Measurements from ENCODE around the gene CCDC60.

CCDC60 gene

DNA sequence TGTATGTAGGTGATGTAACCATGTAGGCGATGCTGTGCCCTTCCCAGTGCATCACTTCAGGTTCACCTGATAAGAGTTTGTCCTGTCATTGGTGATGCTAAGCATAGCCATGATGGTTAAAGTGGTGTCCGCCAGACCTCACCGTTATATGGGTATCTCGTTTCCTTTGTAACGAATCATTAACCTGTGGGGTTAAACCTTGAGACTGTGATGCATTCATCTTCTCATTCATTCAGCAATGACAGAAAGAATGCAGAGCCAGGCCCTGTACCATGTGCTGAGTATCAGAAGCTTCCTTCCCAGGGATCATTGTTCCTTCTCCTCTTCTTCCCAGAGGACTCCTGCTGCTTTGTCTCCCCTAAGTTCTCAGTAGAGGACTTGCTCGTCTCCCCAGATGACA is 84.9 kb downstream of the CCDC60 start:
- TF ChIP-seq, protein P1, sequence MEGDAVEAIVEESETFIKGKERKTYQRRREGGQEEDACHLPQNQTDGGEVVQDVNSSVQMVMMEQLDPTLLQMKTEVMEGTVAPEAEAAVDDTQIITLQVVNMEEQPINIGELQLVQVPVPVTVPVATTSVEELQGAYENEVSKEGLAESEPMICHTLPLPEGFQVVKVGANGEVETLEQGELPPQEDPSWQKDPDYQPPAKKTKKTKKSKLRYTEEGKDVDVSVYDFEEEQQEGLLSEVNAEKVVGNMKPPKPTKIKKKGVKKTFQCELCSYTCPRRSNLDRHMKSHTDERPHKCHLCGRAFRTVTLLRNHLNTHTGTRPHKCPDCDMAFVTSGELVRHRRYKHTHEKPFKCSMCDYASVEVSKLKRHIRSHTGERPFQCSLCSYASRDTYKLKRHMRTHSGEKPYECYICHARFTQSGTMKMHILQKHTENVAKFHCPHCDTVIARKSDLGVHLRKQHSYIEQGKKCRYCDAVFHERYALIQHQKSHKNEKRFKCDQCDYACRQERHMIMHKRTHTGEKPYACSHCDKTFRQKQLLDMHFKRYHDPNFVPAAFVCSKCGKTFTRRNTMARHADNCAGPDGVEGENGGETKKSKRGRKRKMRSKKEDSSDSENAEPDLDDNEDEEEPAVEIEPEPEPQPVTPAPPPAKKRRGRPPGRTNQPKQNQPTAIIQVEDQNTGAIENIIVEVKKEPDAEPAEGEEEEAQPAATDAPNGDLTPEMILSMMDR (IDR thresholded peaks at IDR 0.05): no peak
- H3K36me3 ChIP-seq: no peaks in the 10 kb centered on the region
- H3K4me1 ChIP-seq (ENCODE audit: control insufficient read depth in 1 of 2, insufficient read depth in 1 of 2, low read depth in 1 of 2, low read length in 1 of 2): no peaks in the 10 kb centered on the region
- no peak overlapping the region for H3K4me3 ChIP-seq (ENCODE audit: low read depth in 1 of 2, low read length in 1 of 2)
- H3K9me3 ChIP-seq: no peaks in the 10 kb centered on the region
- H3K27me3 ChIP-seq: no peaks in the 10 kb centered on the region
- no peak overlapping the region for H3K27ac ChIP-seq

DNA sequence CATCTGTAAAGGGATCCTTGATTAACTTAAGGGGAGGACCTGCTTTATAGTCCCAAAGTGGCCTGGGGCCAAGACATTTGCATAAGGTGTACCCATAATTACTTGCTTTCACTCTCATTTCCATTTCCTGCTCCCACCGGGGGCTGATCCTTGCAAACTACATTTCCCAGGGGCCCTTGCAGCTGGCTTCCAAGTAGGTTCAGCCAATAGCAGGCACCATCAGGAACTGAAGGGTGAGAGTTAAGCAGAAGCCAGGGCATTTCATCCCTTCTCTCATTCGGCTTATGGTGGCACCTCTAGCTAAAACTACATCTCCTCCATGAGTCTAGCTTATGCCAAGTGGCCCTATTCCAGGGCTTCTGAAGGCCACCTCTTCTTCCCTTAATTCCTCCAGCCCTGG is 88.8 kb downstream of the CCDC60 start:
- TF ChIP-seq, protein P1 (IDR thresholded peaks at IDR 0.05): no peak
- Histone ChIP-seq H3K4me1 (ENCODE audit: control insufficient read depth in 1 of 2, insufficient read depth in 1 of 2, low read depth in 1 of 2, low read length in 1 of 2) (no peaks in the 10 kb centered on the region), H3K27ac (no peak overlapping the region), H3K4me3 (ENCODE audit: low read depth in 1 of 2, low read length in 1 of 2) (no peak overlapping the region), H3K27me3 (no peaks in the 10 kb centered on the region), H3K9me3 (no peaks in the 10 kb centered on the region), H3K36me3 (no peaks in the 10 kb centered on the region)

DNA sequence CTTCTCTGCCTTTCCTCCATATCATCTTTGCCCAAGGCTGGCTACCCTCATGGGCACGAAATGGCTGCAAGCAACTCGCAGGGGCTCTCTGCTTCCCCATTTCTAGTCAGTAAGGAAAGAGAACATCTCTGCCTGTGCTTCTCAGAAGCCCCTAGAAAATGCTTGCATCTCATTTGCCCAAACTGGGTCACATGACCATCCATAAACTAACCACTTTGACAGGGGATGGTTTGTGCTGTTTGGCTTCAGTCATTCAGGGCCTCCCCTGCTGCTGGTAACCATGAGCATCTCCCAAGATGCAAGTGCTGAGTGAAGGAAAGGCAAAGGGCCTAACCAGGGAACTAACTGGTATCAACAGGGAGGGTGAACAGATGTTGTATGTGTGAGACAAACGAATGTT is 91.1 kb downstream of the CCDC60 start:
- TF ChIP-seq, protein P1 (IDR thresholded peaks at IDR 0.05): no peak

DNA sequence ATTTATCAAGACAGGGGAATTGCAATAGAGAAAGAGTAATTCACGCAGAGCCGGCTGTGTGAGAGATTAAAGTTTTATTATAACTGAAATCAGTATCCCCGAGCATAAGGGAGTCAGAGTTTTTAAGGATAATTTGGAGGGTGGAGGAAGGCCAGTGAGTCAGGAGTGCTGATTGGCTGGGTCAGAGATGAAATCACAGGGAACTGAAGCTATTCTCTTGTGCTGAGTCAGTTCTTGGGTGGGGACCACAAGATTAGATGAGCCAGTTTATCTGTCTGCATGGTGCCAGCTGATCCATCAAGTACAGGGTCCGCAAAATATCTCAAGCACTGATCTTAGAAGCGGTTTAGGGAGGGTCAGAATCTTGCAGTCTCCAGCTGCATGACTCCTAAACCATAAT is 96.6 kb downstream of the CCDC60 start:
- TF ChIP-seq, protein P1 (IDR thresholded peaks at IDR 0.05): no peak
- no peaks in the 10 kb centered on the region for H3K4me1 ChIP-seq (ENCODE audit: control insufficient read depth in 1 of 2, insufficient read depth in 1 of 2, low read depth in 1 of 2, low read length in 1 of 2)
- H3K27me3 ChIP-seq: no peaks in the 10 kb centered on the region
- H3K36me3 ChIP-seq: no peaks in the 10 kb centered on the region
- no peaks in the 10 kb centered on the region for H3K9me3 ChIP-seq
- no peak overlapping the region for H3K27ac ChIP-seq
- H3K4me3 ChIP-seq (ENCODE audit: low read depth in 1 of 2, low read length in 1 of 2): no peak overlapping the region

More for the DNA sequence above, 91.1 kb downstream of the CCDC60 start:
- Histone ChIP-seq H3K4me1 (ENCODE audit: control insufficient read depth in 1 of 2, insufficient read depth in 1 of 2, low read depth in 1 of 2, low read length in 1 of 2) (no peaks in the 10 kb centered on the region), H3K36me3 (no peaks in the 10 kb centered on the region), H3K27me3 (no peaks in the 10 kb centered on the region), H3K27ac (no peak overlapping the region), H3K4me3 (ENCODE audit: low read depth in 1 of 2, low read length in 1 of 2) (no peak overlapping the region), H3K9me3 (no peaks in the 10 kb centered on the region)

DNA sequence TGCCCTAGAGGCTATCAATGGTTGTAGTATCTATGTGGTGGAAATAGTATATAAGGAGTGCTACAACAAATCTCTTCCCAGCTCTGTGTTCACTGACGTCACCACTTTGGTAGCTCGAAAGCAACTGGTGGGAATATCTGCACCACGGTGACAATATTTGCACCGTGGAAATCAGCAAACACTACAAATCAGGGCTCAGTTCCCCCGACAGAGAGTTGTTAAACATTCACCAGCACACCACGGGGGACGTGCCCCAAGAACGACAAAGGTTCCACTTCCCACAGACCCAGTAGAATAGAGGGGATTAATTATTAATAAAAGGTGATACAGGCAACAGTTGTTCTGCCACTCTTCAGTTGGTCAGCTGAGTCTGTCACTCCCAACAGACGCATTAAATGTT is 98.4 kb downstream of the CCDC60 start:
- H3K36me3 ChIP-seq: no peaks in the 10 kb centered on the region
- no peak overlapping the region for H3K27ac ChIP-seq
- no peaks in the 10 kb centered on the region for H3K27me3 ChIP-seq
- TF ChIP-seq, protein P1 (IDR thresholded peaks at IDR 0.05): no peak
- no peaks in the 10 kb centered on the region for H3K4me1 ChIP-seq (ENCODE audit: control insufficient read depth in 1 of 2, insufficient read depth in 1 of 2, low read depth in 1 of 2, low read length in 1 of 2)
- H3K9me3 ChIP-seq: no peaks in the 10 kb centered on the region
- no peak overlapping the region for H3K4me3 ChIP-seq (ENCODE audit: low read depth in 1 of 2, low read length in 1 of 2)

DNA sequence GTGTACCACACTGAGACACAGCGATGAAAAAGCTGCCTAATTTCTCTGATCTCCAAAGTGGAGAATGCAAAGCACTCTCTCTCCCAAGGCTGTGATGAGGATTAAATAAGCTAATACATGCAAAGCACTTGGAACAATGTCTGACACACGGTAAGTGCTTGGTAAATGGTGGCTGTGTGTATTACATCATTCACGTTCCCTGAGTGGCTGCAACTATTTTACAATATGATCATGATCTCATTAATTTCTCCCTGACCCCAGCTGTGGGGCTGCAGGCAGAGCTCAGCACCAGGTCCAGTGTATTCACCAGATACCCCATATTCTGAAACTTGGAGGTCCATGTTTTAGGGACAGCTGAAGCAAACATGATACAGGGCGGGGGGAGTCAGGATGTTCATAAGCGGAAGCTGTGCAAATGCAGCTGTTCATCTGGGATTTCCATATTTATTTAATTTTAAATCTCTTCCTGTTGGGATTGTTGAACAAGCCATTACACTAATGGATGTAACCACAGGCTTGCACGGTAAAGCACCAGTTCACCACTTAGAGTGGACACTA is 106.4 kb downstream of the CCDC60 start:
- Histone ChIP-seq H3K4me1 (ENCODE audit: control insufficient read depth in 1 of 2, insufficient read depth in 1 of 2, low read depth in 1 of 2, low read length in 1 of 2) (no peaks in the 10 kb centered on the region), H3K27me3 (peaks cover 6% of the 10 kb centered on the region)
- TF ChIP-seq, protein P1 (IDR thresholded peaks at IDR 0.05): no peak

More for the DNA sequence above, 106.4 kb downstream of the CCDC60 start:
- Histone ChIP-seq H3K9me3 (no peaks in the 10 kb centered on the region), H3K36me3 (no peaks in the 10 kb centered on the region), H3K4me3 (ENCODE audit: low read depth in 1 of 2, low read length in 1 of 2) (no peak overlapping the region), H3K27ac (no peak overlapping the region)
